A673 (cell line): ENCODE data around the gene WNK4. TPM values are rescaled to one million over a fixed set of nuclear protein-coding genes. Genes with fewer than 3 reads are reported as not detected.
A peak's percentile ranks its signal among the peaks of the same experiment; 100 is the strongest.

Experiments
- BruUV-seq: library from RNA; stranded (reverse); fragments of 400-500 nt; replicated peaks from 2 replicates; lab custom pipeline; 2021; lab: Mats Ljungman, UMichigan
- CTCF ChIA-PET: fragments of 300-600 bp; sonication (Branson Sonifier 250); formaldehyde crosslinking; loops from one replicate; lab custom pipeline; 2022; ENCODE audit warnings: antibody characterized with exemption; lab: Charles Lee
- POLR2A ChIA-PET: fragments of 300-600 bp; sonication (Branson Sonifier 250); formaldehyde crosslinking; loops from one replicate; lab custom pipeline; 2022; ENCODE audit warnings: antibody characterized with exemption; ENCODE audit not compliant: low non-redundant PET; lab: Charles Lee
- DNase-seq: peaks from one replicate; pipeline ENCODE4 v3.0.0-alpha.2; 2015; ENCODE audit warnings: low spot score
- H3K27ac ChIP-seq: fragments of 200-600 bp; sonication (generic); 2 replicates; pipeline ENCODE4 v1.5.1; 2016; ENCODE audit warnings: mixed run types, low read depth, mild to moderate bottlenecking, mixed read lengths, antibody characterized with exemption, low read length; ENCODE audit not compliant: poor library complexity, severe bottlenecking
- H3K27me3 ChIP-seq: fragments of 200-600 bp; sonication (generic); replicated peaks from 2 replicates; pipeline ENCODE4 v1.6.1; 2017; ENCODE audit warnings: mixed run types, low read depth, mild to moderate bottlenecking, mixed read lengths, antibody characterized with exemption, low read length; ENCODE audit not compliant: insufficient read depth, poor library complexity
- H3K36me3 ChIP-seq: fragments of 200-600 bp; sonication (generic); 2 replicates; pipeline ENCODE4 v1.6.1; 2016; ENCODE audit warnings: mixed run types, mild to moderate bottlenecking, mixed read lengths, antibody characterized with exemption, low read length; ENCODE audit not compliant: insufficient read depth, poor library complexity, severe bottlenecking
- H3K4me1 ChIP-seq: fragments of 200-600 bp; sonication (generic); 2 replicates; pipeline ENCODE4 v1.6.1; 2017; ENCODE audit warnings: mixed run types, mild to moderate bottlenecking, mixed read lengths, antibody characterized with exemption, low read length; ENCODE audit not compliant: insufficient read depth, poor library complexity, severe bottlenecking
- H3K4me3 ChIP-seq: fragments of 200-600 bp; sonication (generic); 2 replicates; pipeline ENCODE4 v1.5.1; 2016; ENCODE audit warnings: low read depth, mixed run types, mild to moderate bottlenecking, mixed read lengths, low read length; ENCODE audit not compliant: poor library complexity, severe bottlenecking
- H3K9me3 ChIP-seq: fragments of 200-600 bp; sonication (generic); 2 replicates; pipeline ENCODE4 v1.6.1; 2016; ENCODE audit warnings: mixed run types, low read depth, mild to moderate bottlenecking, mixed read lengths, antibody characterized with exemption, low read length; ENCODE audit not compliant: poor library complexity, severe bottlenecking
- CTCF ChIP-seq: fragments of 300-800, 200-600 bp; sonication (generic); conservative IDR thresholded peaks from 2 replicates; pipeline ENCODE4 v1.5.1; 2017; ENCODE audit warnings: low read depth, mild to moderate bottlenecking, antibody characterized with exemption, low read length, moderate library complexity, mixed read lengths
- EZH2 ChIP-seq: fragments of 200-600 bp; sonication (generic); IDR thresholded peaks from 2 replicates; pipeline ENCODE4 v1.6.1; 2017; ENCODE audit warnings: borderline replicate concordance, low read depth, mild to moderate bottlenecking, mixed read lengths, antibody characterized with exemption, low read length; ENCODE audit not compliant: poor library complexity, severe bottlenecking
- intact Hi-C: fragments of 100-400 bp; cut with micrococcal nuclease; formaldehyde crosslinking; loops from one replicate; pipeline ENCODE4 v1.10.0; 2022; ENCODE audit not compliant: unreplicated experiment
- total RNA-seq: library from RNA; stranded (reverse); gene quantifications from 2 replicates; pipeline ENCODE4 v1.2.3, GENCODE V29; 2021

WNK4 gene
- total RNA-seq, 1 experiment from 2014 or later: 0.11 TPM

- DNase-seq: peak; percentile 81
- no peak for TF ChIP-seq CTCF
- no peak for TF ChIP-seq EZH2
- Histone ChIP-seq H3K27ac (peak within 1 kb of the TSS; percentile 65), H3K27me3 (no peaks in the 10 kb centered on the region), H3K9me3 (no peaks in the 10 kb centered on the region), H3K4me1 (no peaks in the 10 kb centered on the region), H3K4me3 (peak within 1 kb of the TSS; percentile 68), H3K36me3 (no peaks in the 10 kb centered on the region)
- POLR2A ChIA-PET: no interaction called here
- CTCF ChIA-PET: interaction anchor here (2.3 kb wide), 1 partner anchor 10 kb away, joined by 5 read pairs; no protein-coding TSS in a partner anchor
- BruUV-seq: no TSS peak
- intact Hi-C loops: no loop called here
Observed at GRCh38 chr17:42773290-42774035, 6.9 kb upstream of the WNK4 start, which contains the start of gene VPS25. Gene VPS25 (plus strand): TSS chr17:42773449. CDS start chr17:42773476, 27 bp downstream.

- H3K27me3 ChIP-seq: no peaks in the 10 kb centered on the region
- H3K4me1 ChIP-seq: no peaks in the 10 kb centered on the region
- ChIA-PET POLR2A (no interaction called here), CTCF (interaction anchor here (2.3 kb wide), 1 partner anchor 11 kb away, joined by 5 read pairs; no protein-coding TSS in a partner anchor)
- no peaks in the 10 kb centered on the region for H3K36me3 ChIP-seq
- peak overlapping the region; percentile 68 for H3K4me3 ChIP-seq
- TF ChIP-seq CTCF (no peak), EZH2 (no peak)
- H3K9me3 ChIP-seq: no peaks in the 10 kb centered on the region
- DNase-seq: no peak
- H3K27ac ChIP-seq: no peak overlapping the region
- intact Hi-C loops: no loop called here
- BruUV-seq: TSS peak; percentile 73
Observed at GRCh38 chr17:42774066-42774745, 6.2 kb upstream of the WNK4 start.

- BruUV-seq: no TSS peak
- Histone ChIP-seq H3K36me3 (no peaks in the 10 kb centered on the region), H3K27me3 (no peaks in the 10 kb centered on the region), H3K4me3 (no peak overlapping the region), H3K9me3 (no peaks in the 10 kb centered on the region), H3K4me1 (no peaks in the 10 kb centered on the region), H3K27ac (no peak overlapping the region)
- no peak for DNase-seq
- CTCF ChIA-PET: no interaction called here
- POLR2A ChIA-PET: no interaction called here
- no peak for TF ChIP-seq EZH2
- no peak for TF ChIP-seq CTCF
- intact Hi-C loops: no loop called here
Observed at GRCh38 chr17:42775534-42776098, 4.8 kb upstream of the WNK4 start.
